Suprapubic skin (tissue), 4 donors: Measurements from ENCODE around the gene FARS2. TPM values are rescaled to one million over a fixed set of nuclear protein-coding genes. Genes with fewer than 3 reads are reported as not detected.

Source experiments
- DNase-seq, 2 donors: peaks; one replicate each; pipeline ENCODE4 v3.0.0-alpha.2; 2019; ENCODE audit warnings: low spot score in 2 of 2
- H3K27ac ChIP-seq: fragments of 200-600 bp; sonication (generic); one replicate; pipeline ENCODE4 v1.5.1; 2019
- H3K27me3 ChIP-seq: fragments of 200-600 bp; sonication (generic); one replicate; pipeline ENCODE4 v1.5.1; 2019
- H3K36me3 ChIP-seq: fragments of 200-600 bp; sonication (generic); one replicate; pipeline ENCODE4 v1.5.1; 2019
- H3K4me1 ChIP-seq: fragments of 200-600 bp; sonication (generic); one replicate; pipeline ENCODE4 v1.5.1; 2019
- H3K4me3 ChIP-seq: fragments of 200-600 bp; sonication (generic); one replicate; pipeline ENCODE4 v1.5.1; 2019; ENCODE audit warnings: mild to moderate bottlenecking
- H3K9me3 ChIP-seq: fragments of 200-600 bp; sonication (generic); one replicate; pipeline ENCODE4 v1.5.1; 2019
- EP300 ChIP-seq: sonication (generic); formaldehyde crosslinking; IDR thresholded peaks from one replicate; pipeline ENCODE4 v1.6.1; 2017; ENCODE audit warnings: antibody characterized with exemption
- POLR2A ChIP-seq, 2 donors: fragments of 450-650 bp; IDR thresholded peaks; one replicate each; pipeline ENCODE4 v1.6.1; 2017; ENCODE audit warnings: antibody characterized with exemption in 2 of 2, mild to moderate bottlenecking in 2 of 2, moderate library complexity in 2 of 2
- POLR2AphosphoS5 ChIP-seq, 3 donors: sonication (generic); formaldehyde crosslinking; IDR thresholded peaks; one replicate each; pipeline ENCODE4 v1.6.1; 2017; ENCODE audit warnings: antibody characterized with exemption in 3 of 3
- WGBS: methylation state at CpG from one replicate; pipeline ENCODE4 v1.1.5; 2018; 5-methylcytosine and 5-hydroxymethylcytosine counted together
- total RNA-seq, 4 donors: library from RNA; depleted of rRNA; stranded (reverse); fragments of >200 nt; gene quantifications; one replicate each; pipeline ENCODE4 v1.1.0, GENCODE V29; 2016
- TF ChIP-seq, protein P1 (sequence below), 2 donors: fragments of 200-600 bp in 1 of 2; fragments of 450-650 bp in 1 of 2; sonication (generic) in 1 of 2; IDR thresholded peaks; one replicate each; pipeline ENCODE4 v1.5.1; 2016 to 2019; ENCODE audit warnings: antibody characterized with exemption in 2 of 2, mild to moderate bottlenecking in 1 of 2, moderate library complexity in 1 of 2

FARS2 gene
- total RNA-seq, 4 donors from 2014 or later = 15.0 to 22.4 (median 20.1) TPM

DNA sequence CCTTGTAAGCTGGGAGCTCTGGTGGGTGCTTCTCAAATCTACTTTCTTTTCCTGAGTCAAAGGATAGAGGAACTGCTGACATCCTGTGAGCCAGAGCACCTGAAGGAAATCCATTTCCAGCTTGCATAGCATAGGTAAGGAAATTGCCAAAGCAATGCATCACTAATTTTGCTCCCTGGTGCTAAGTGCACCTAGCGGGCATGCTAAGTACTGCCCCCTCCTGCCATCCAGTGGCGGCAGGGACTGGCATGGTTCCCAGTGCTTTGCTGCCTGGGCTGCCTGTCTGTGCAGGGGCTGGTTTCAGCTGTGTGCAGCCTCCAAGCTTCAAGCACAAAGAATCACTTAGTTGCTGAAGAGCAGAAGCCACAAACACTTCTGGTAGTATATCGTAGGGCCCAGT lies 63.9 kb downstream of the FARS2 start:
- TF ChIP-seq, protein P1, sequence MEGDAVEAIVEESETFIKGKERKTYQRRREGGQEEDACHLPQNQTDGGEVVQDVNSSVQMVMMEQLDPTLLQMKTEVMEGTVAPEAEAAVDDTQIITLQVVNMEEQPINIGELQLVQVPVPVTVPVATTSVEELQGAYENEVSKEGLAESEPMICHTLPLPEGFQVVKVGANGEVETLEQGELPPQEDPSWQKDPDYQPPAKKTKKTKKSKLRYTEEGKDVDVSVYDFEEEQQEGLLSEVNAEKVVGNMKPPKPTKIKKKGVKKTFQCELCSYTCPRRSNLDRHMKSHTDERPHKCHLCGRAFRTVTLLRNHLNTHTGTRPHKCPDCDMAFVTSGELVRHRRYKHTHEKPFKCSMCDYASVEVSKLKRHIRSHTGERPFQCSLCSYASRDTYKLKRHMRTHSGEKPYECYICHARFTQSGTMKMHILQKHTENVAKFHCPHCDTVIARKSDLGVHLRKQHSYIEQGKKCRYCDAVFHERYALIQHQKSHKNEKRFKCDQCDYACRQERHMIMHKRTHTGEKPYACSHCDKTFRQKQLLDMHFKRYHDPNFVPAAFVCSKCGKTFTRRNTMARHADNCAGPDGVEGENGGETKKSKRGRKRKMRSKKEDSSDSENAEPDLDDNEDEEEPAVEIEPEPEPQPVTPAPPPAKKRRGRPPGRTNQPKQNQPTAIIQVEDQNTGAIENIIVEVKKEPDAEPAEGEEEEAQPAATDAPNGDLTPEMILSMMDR (IDR thresholded peaks at IDR 0.05) = no peak
- TF ChIP-seq POLR2A (IDR thresholded peaks at IDR 0.05) (no peak), POLR2AphosphoS5 (IDR thresholded peaks at IDR 0.05) (no peak), EP300 (no peak)
- Histone ChIP-seq H3K36me3 (peaks cover 12% of the 10 kb centered on the region), H3K27me3 (no peaks in the 10 kb centered on the region), H3K27ac (no peak overlapping the region), H3K9me3 (peaks cover 4% of the 10 kb centered on the region), H3K4me1 (no peaks in the 10 kb centered on the region), H3K4me3 (no peak overlapping the region)
- WGBS = 90% methylated on average over 3 of the region's 3 CpGs
- no peak for DNase-seq

DNA sequence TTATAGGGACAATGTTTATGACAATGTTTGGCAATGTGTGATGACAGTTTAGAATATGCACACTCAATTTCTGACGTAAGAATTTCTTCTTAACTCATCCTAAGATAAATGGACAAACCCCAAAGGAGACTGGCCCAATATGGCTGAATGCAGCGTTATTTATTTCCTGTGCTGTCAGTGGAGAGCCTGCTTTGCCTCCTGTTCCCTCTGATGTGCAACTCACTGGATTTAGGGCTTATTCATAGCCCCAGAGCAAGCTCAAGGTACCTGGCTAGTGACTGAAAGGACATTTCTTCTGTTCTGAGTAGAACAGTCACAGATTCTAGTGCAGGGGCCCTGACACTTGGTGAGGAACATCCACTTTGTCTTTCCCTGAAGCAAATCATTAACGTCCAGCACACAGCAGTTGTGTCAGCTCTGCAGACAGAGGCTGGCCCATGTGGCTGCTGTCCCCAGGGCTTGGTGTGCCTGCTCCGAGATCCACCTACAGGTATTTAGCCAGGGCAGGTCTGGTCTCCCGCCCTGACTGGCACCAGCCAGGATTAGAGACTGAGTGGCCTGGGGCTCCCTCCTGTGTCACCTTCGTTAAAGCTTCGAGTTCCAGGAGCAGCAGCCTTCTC lies 64.8 kb downstream of the FARS2 start:
- no peak overlapping the region for H3K27ac ChIP-seq
- H3K36me3 ChIP-seq = peaks cover 12% of the 10 kb centered on the region
- DNase-seq = no peak
- WGBS = 89% methylated on average over 7 of the region's 7 CpGs
- peaks cover 4% of the 10 kb centered on the region for H3K9me3 ChIP-seq
- TF ChIP-seq POLR2AphosphoS5 (IDR thresholded peaks at IDR 0.05) = no peak
- TF ChIP-seq POLR2A (IDR thresholded peaks at IDR 0.05) = no peak
- TF ChIP-seq, protein P1 (IDR thresholded peaks at IDR 0.05) = no peak
- no peak for TF ChIP-seq EP300
- H3K27me3 ChIP-seq = no peaks in the 10 kb centered on the region
- no peak overlapping the region for H3K4me3 ChIP-seq
- H3K4me1 ChIP-seq = no peaks in the 10 kb centered on the region

DNA sequence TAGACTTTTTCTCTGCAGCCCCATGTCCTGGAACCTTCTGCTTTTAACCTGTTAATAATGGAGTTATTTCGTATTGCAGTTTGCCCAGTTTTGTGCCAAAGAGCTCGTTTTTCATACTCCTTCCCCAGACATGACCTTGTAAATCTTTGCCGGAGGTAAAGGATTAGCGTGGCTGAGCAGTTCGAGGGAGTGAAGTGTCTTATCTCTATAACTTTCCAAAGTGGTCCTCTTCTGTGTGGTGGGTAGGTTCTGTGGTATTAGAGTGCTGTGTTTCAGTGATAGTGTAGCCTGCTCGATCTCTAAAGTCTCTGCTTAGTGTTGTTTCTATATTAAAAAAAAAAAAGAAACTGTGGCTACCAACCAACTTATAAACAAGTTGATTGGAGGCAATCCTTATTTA lies 67.5 kb downstream of the FARS2 start:
- no peak overlapping the region for H3K4me3 ChIP-seq
- H3K36me3 ChIP-seq = peaks cover 12% of the 10 kb centered on the region
- DNase-seq = no peak
- H3K9me3 ChIP-seq = peaks cover 4% of the 10 kb centered on the region
- WGBS = 90% methylated on average over 6 of the region's 6 CpGs
- no peaks in the 10 kb centered on the region for H3K27me3 ChIP-seq
- no peaks in the 10 kb centered on the region for H3K4me1 ChIP-seq
- no peak for TF ChIP-seq POLR2AphosphoS5 (IDR thresholded peaks at IDR 0.05)
- TF ChIP-seq POLR2A (IDR thresholded peaks at IDR 0.05) = no peak
- TF ChIP-seq EP300 = no peak
- TF ChIP-seq, protein P1 (IDR thresholded peaks at IDR 0.05) = no peak
- no peak overlapping the region for H3K27ac ChIP-seq

DNA sequence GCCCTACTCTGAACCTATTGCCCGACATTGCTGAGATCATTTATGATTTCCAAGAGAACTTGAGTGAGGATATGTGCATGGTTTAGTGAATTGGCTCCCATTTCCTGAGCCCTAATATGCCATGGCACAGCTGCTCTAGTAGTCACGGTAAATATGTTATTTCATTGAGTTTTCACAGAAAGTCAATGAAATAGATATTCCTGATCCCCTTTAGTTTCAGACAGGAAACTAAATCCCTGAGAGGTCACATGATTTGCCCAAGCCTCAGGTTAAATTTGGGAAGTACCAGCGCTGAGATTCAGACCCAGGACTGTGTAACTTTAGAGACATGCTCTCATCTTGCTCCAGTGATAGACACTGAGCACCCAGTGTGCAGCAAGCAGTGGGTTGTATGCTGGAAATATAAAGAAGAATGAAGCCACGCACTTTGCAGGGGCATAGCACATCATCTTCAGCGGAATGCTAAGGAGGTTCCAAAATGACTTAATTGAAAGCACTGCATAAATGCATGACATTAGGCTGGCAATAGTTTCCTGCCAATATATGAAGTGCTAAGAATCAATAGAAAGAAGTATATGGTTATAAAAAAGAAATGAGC lies 70.6 kb downstream of the FARS2 start:
- Histone ChIP-seq H3K4me3 (no peak overlapping the region), H3K4me1 (no peaks in the 10 kb centered on the region)
- WGBS = 94% methylated on average over 5 of the region's 5 CpGs

DNA sequence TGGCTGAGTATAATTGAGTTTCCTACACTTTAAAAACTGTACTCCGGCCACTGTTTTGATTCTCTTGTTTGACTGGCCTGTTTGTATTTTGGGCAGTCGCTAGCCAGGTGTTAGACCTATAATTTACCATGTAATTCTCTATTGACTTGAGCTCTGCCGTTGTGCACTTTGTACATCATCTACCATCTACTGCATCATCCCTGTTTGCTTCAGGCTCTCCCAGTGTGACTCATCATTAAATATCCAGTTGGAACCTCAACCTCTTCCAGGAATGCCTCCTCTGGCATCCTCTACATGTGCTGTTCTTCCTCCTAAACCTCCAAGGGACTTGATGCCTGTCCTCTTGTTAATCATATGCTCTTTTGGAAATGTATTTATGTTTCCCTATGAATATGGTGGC lies 72.3 kb downstream of the FARS2 start:
- Histone ChIP-seq H3K27me3 (no peaks in the 10 kb centered on the region), H3K27ac (no peak overlapping the region), H3K4me1 (no peaks in the 10 kb centered on the region), H3K36me3 (no peaks in the 10 kb centered on the region), H3K9me3 (no peaks in the 10 kb centered on the region), H3K4me3 (no peak overlapping the region)
- TF ChIP-seq, protein P1 (IDR thresholded peaks at IDR 0.05) = no peak
- TF ChIP-seq POLR2AphosphoS5 (IDR thresholded peaks at IDR 0.05) (no peak), POLR2A (IDR thresholded peaks at IDR 0.05) (no peak), EP300 (no peak)
- WGBS = 74% methylated on average over 3 of the region's 3 CpGs
- no peak for DNase-seq

More for the DNA sequence above, 70.6 kb downstream of the FARS2 start:
- H3K36me3 ChIP-seq = no peaks in the 10 kb centered on the region
- no peak overlapping the region for H3K27ac ChIP-seq
- H3K27me3 ChIP-seq = no peaks in the 10 kb centered on the region
- no peaks in the 10 kb centered on the region for H3K9me3 ChIP-seq
- no peak for DNase-seq
- TF ChIP-seq POLR2AphosphoS5 (IDR thresholded peaks at IDR 0.05) = no peak
- TF ChIP-seq, protein P1 (IDR thresholded peaks at IDR 0.05) = no peak
- TF ChIP-seq EP300 = no peak
- no peak for TF ChIP-seq POLR2A (IDR thresholded peaks at IDR 0.05)
